ENCODE results near the gene FKBP7. TPM values are rescaled to one million over a fixed set of nuclear protein-coding genes. Genes with fewer than 3 reads are reported as not detected.
A peak's percentile ranks its signal among the peaks of the same experiment; 100 is the strongest.

Gene FKBP7, protein sequence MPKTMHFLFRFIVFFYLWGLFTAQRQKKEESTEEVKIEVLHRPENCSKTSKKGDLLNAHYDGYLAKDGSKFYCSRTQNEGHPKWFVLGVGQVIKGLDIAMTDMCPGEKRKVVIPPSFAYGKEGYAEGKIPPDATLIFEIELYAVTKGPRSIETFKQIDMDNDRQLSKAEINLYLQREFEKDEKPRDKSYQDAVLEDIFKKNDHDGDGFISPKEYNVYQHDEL
- polyA plus RNA-seq (32.6 and 46.1 TPM in 2 replicates), polyA minus RNA-seq (22.9 and 29.1 TPM in 2 replicates)

DNA sequence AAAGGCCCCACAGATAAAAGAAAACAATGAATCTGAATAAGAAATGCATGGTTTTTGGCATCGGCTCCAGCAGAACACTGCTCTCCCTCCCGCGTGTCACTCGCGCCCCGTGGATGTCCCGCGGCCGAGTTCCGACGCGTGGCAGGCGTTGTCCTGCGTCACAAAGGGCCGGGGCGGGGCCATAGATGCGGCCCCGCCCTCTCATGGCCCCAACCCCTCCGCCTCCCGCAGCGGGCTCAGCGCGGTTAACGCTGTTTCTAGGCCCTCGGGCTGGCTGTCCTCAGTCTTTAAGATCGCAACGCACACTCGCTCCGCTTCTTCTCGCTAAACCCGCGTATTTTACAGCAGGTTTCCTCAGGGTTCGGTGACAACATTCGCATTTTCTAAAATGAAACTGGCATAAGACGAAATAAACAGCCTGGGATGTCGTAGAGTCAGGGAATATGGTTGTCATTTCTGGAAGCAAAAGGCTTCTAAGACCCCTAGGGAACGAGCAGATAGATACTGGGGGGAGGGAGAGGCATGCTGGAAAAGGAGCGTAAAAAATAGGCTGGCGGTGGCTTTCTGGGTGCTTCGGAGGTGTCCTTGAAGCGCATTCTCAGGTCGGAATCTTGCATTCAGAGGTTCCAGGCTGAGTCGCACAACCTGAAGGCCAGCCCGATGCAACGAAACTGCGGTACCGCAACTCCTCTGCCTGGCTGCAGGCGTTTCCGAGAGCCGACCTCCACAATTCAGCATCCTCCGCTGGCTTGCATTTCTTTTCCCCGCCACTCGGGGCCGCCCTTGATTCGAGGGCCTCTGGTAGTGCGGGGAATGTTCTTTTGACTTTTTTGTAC lies at the start of gene FKBP7:
Gene FKBP7 (minus strand): TSS at position 162 of the 836 bp plus-strand sequence. CDS start 101 bp downstream, at position 61.
- H3F3A ChIP-seq (ENCODE audit: insufficient read depth, low read length, poor library complexity, severe bottlenecking), result peaks cover 3% of the 10 kb centered on the region
- H2AFZ ChIP-seq (ENCODE audit: low read depth, low read length), result peak within 1 kb of the TSS; percentile 79
- H3K36me3 ChIP-seq (ENCODE audit: insufficient read depth, low read length), result no peaks in the 10 kb centered on the region
- no peaks in the 10 kb centered on the region for H3K9me2 ChIP-seq (ENCODE audit: insufficient read depth, low read length)
- H3K9me3 ChIP-seq (ENCODE audit: low read length), result no peaks in the 10 kb centered on the region
- H4K20me1 ChIP-seq (ENCODE audit: insufficient read depth), result no peaks in the 10 kb centered on the region
- H3K9ac ChIP-seq (ENCODE audit: low read length), result peak within 1 kb of the TSS; percentile 84
- H3K4me3 ChIP-seq (ENCODE audit: low read length), result peak within 1 kb of the TSS; percentile 82
- TF ChIP-seq EZH2 (IDR thresholded peaks at IDR 0.05; ENCODE audit: borderline replicate concordance, insufficient read depth, low read length, poor library complexity, severe bottlenecking), result no peak
- no peak for TF ChIP-seq SMC3 (conservative IDR thresholded peaks at IDR 0.05; ENCODE audit: poor library complexity)
- TF ChIP-seq POLR2AphosphoS5 (IDR thresholded peaks at IDR 0.05), result peak; percentile 94
- peak; percentile 24 for TF ChIP-seq RAD21 (conservative IDR thresholded peaks at IDR 0.05)
- peak; percentile 88 for TF ChIP-seq TAF1 (IDR thresholded peaks at IDR 0.05; ENCODE audit: low read depth)
- TF ChIP-seq EP300 (conservative IDR thresholded peaks at IDR 0.05; ENCODE audit: poor library complexity, severe bottlenecking), result peak; percentile 49
- TF ChIP-seq, protein P1, sequence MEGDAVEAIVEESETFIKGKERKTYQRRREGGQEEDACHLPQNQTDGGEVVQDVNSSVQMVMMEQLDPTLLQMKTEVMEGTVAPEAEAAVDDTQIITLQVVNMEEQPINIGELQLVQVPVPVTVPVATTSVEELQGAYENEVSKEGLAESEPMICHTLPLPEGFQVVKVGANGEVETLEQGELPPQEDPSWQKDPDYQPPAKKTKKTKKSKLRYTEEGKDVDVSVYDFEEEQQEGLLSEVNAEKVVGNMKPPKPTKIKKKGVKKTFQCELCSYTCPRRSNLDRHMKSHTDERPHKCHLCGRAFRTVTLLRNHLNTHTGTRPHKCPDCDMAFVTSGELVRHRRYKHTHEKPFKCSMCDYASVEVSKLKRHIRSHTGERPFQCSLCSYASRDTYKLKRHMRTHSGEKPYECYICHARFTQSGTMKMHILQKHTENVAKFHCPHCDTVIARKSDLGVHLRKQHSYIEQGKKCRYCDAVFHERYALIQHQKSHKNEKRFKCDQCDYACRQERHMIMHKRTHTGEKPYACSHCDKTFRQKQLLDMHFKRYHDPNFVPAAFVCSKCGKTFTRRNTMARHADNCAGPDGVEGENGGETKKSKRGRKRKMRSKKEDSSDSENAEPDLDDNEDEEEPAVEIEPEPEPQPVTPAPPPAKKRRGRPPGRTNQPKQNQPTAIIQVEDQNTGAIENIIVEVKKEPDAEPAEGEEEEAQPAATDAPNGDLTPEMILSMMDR (IDR thresholded peaks at IDR 0.05; ENCODE audit: poor library complexity, severe bottlenecking), result peak; percentile 86
- TF ChIP-seq, protein P2, sequence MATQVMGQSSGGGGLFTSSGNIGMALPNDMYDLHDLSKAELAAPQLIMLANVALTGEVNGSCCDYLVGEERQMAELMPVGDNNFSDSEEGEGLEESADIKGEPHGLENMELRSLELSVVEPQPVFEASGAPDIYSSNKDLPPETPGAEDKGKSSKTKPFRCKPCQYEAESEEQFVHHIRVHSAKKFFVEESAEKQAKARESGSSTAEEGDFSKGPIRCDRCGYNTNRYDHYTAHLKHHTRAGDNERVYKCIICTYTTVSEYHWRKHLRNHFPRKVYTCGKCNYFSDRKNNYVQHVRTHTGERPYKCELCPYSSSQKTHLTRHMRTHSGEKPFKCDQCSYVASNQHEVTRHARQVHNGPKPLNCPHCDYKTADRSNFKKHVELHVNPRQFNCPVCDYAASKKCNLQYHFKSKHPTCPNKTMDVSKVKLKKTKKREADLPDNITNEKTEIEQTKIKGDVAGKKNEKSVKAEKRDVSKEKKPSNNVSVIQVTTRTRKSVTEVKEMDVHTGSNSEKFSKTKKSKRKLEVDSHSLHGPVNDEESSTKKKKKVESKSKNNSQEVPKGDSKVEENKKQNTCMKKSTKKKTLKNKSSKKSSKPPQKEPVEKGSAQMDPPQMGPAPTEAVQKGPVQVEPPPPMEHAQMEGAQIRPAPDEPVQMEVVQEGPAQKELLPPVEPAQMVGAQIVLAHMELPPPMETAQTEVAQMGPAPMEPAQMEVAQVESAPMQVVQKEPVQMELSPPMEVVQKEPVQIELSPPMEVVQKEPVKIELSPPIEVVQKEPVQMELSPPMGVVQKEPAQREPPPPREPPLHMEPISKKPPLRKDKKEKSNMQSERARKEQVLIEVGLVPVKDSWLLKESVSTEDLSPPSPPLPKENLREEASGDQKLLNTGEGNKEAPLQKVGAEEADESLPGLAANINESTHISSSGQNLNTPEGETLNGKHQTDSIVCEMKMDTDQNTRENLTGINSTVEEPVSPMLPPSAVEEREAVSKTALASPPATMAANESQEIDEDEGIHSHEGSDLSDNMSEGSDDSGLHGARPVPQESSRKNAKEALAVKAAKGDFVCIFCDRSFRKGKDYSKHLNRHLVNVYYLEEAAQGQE (IDR thresholded peaks at IDR 0.05; ENCODE audit: borderline replicate concordance), result peak; percentile 83
- peak; percentile 88 for TF ChIP-seq MXI1 (conservative IDR thresholded peaks at IDR 0.05; ENCODE audit: poor library complexity, severe bottlenecking)
- H3K4me2 ChIP-seq (ENCODE audit: low read length), result peak within 1 kb of the TSS; percentile 88
- peaks cover 58% of the 10 kb centered on the region for H3K79me2 ChIP-seq (replicated peaks; ENCODE audit: insufficient read depth, low read length)
- peak within 1 kb of the TSS; percentile 95 for H3K27ac ChIP-seq (ENCODE audit: low read length)
- no peaks in the 10 kb centered on the region for H3K27me3 ChIP-seq (ENCODE audit: insufficient read depth, low read depth, low read length)

DNA sequence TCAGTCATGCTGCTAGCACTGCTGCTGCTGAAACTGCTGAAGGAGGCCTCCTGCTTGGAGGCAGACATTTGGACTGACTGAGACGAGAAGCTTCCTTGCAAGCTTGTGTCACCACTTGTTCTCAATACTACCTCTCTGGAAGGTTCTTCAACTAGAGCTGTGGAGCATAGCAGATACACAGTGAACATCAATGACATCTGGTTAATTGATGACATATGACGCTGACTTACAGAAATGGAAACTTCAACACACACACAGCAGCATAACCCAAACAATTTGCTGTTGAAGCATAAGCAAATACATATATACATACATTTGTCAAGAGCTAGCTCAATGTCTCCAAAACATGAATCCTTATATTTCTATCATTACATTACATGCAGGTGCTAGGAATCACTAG lies 49.2 kb upstream of the FKBP7 start:
- no peaks in the 10 kb centered on the region for H3K27me3 ChIP-seq (ENCODE audit: insufficient read depth, low read depth, low read length)
- H3K27ac ChIP-seq (ENCODE audit: low read length), result no peak overlapping the region
- TF ChIP-seq RAD21 (conservative IDR thresholded peaks at IDR 0.05), result no peak
- TF ChIP-seq EZH2 (IDR thresholded peaks at IDR 0.05; ENCODE audit: borderline replicate concordance, insufficient read depth, low read length, poor library complexity, severe bottlenecking), result no peak
- TF ChIP-seq, protein P2 (IDR thresholded peaks at IDR 0.05; ENCODE audit: borderline replicate concordance), result no peak
- TF ChIP-seq POLR2AphosphoS5 (IDR thresholded peaks at IDR 0.05), result no peak
- TF ChIP-seq, protein P1 (IDR thresholded peaks at IDR 0.05; ENCODE audit: poor library complexity, severe bottlenecking), result no peak
- TF ChIP-seq EP300 (conservative IDR thresholded peaks at IDR 0.05; ENCODE audit: poor library complexity, severe bottlenecking), result no peak
- no peak for TF ChIP-seq TAF1 (IDR thresholded peaks at IDR 0.05; ENCODE audit: low read depth)
- no peak for TF ChIP-seq SMC3 (conservative IDR thresholded peaks at IDR 0.05; ENCODE audit: poor library complexity)
- no peak for TF ChIP-seq MXI1 (conservative IDR thresholded peaks at IDR 0.05; ENCODE audit: poor library complexity, severe bottlenecking)
- H3K9me3 ChIP-seq (ENCODE audit: low read length), result no peaks in the 10 kb centered on the region
- no peaks in the 10 kb centered on the region for H3F3A ChIP-seq (ENCODE audit: insufficient read depth, low read length, poor library complexity, severe bottlenecking)
- no peak overlapping the region for H3K4me2 ChIP-seq (ENCODE audit: low read length)
- H3K9me2 ChIP-seq (ENCODE audit: insufficient read depth, low read length), result no peaks in the 10 kb centered on the region
- H3K4me3 ChIP-seq (ENCODE audit: low read length), result no peak overlapping the region
- H3K36me3 ChIP-seq (ENCODE audit: insufficient read depth, low read length), result no peaks in the 10 kb centered on the region
- peaks cover 8% of the 10 kb centered on the region for H3K79me2 ChIP-seq (replicated peaks; ENCODE audit: insufficient read depth, low read length)
- H3K9ac ChIP-seq (ENCODE audit: low read length), result no peak overlapping the region
- H4K20me1 ChIP-seq (ENCODE audit: insufficient read depth), result no peaks in the 10 kb centered on the region
- no peak overlapping the region for H2AFZ ChIP-seq (ENCODE audit: low read depth, low read length)
